Measurements from ENCODE around the gene GPR161. TPM values are rescaled to one million over a fixed set of nuclear protein-coding genes. Genes with fewer than 3 reads are reported as not detected.

The GPR161 gene
- total and polyA plus RNA-seq, 5 donors from 2014 or later = not detected

DNA sequence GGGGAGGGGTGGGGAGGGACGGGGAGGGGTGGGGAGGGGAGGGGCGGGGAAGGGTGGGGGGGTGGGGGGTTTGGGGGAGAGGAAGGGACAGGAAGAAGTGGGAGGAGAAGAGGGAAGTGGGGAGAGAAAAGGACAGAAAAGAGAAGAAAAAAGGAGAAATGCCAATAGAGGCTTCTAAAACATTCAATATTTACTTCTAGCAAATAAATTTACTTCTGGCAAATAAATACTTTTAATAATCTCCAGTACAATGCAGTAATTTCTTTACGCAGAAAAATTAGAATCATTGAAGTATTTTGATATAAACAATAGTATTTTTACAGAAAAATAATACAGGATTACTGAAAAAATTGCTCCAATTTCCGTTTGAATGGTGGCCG, 9.4 kb upstream of the GPR161 start:
- H3K9me3 ChIP-seq (ENCODE audit: control insufficient read depth in 2 of 2, low read length in 2 of 2) = no peaks in the 10 kb centered on the region
- peaks cover 0 to 13% (median 5%) of the 10 kb centered on the region in 4 donors for H3K4me1 Mint-ChIP-seq
- no peak overlapping the region for H3K27ac ChIP-seq (ENCODE audit: insufficient read depth, low read length, poor library complexity, severe bottlenecking)
- H3K9me3 Mint-ChIP-seq = peaks cover 0 to 2% (median 0%) of the 10 kb centered on the region in 7 donors
- no peak for ATAC-seq (ENCODE audit: low read depth in 2 of 2)
- H3K36me3 Mint-ChIP-seq = no peaks in the 10 kb centered on the region
- H3K27me3 Mint-ChIP-seq = peaks cover 18% of the 10 kb centered on the region
- no peaks in the 10 kb centered on the region for H3K36me3 ChIP-seq (ENCODE audit: control insufficient read depth, insufficient read depth, low read length)
- H3K4me3 ChIP-seq (ENCODE audit: low read depth, low read length) = no peak overlapping the region
- no peak overlapping the region for H3K27ac Mint-ChIP-seq
- DNase-seq = no peak
- no peaks in the 10 kb centered on the region for H3K4me1 ChIP-seq (ENCODE audit: control insufficient read depth, insufficient read depth, low read length, poor library complexity, severe bottlenecking)
- no peak overlapping the region for H3K4me3 Mint-ChIP-seq
- no peaks in the 10 kb centered on the region for H3K27me3 ChIP-seq (ENCODE audit: control insufficient read depth, insufficient read depth, low read length)

DNA sequence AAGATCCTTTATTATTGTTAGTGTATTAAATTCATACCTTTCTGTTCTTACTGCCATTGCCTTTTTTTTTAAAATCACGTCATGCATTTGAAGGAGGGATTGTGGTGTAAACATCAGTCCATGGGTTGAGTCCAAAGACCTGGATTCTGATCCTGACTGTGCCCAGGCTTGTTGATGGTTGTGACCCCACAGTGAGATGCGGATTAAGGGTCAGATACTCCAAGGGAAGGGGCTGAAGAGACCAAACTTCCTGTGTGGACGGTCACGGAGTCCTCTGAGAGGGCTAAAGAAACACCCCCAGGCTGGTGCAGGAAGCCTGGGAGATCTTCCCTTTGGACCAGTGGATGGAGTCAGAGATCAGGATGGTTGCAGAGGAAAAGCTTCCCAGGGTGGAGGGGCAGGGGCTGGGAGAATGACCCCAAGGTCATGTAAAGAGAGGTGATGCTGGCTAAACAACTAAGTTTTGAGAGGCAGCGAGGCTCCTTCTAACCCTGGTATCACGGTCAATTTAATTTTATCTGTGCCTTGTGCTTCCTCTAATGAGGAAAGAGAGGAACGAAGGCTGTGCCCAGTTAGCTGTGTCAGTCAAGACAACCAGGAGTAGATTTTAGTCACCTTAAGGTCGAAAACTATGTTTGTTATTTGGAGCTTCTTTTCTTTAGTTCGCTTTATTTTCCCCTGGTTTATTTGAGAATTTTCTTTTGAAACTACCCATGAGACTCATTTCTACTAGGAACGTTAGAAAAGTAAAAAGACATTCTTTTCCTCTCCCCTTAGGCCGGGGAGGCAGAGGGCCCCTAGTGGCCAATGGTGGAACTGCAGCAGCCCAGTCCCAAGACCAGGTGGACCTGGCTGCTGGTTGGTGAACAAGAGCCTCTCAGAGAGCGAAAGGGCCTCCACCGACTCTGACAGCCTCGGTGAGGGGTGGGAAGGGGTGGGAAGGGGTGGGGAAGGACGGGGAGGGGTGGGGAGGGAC, 8.7 kb upstream of the GPR161 start:
- peaks cover 0 to 2% (median 0%) of the 10 kb centered on the region in 7 donors for H3K9me3 Mint-ChIP-seq
- H3K27ac ChIP-seq (ENCODE audit: insufficient read depth, low read length, poor library complexity, severe bottlenecking) = no peak overlapping the region
- peak overlapping the region in 1 of 4 donors; percentile 16 for H3K4me3 Mint-ChIP-seq
- H3K27me3 Mint-ChIP-seq = peaks cover 19% of the 10 kb centered on the region
- H3K4me3 ChIP-seq (ENCODE audit: low read depth, low read length) = no peak overlapping the region
- peak; percentile 86 to 93 for ATAC-seq (ENCODE audit: low read depth in 2 of 2)
- H3K27ac Mint-ChIP-seq = peak overlapping the region in 2 of 3 donors; percentile 44 to 48
- no peaks in the 10 kb centered on the region for H3K4me1 ChIP-seq (ENCODE audit: control insufficient read depth, insufficient read depth, low read length, poor library complexity, severe bottlenecking)
- H3K4me1 Mint-ChIP-seq = peaks cover 0 to 13% (median 5%) of the 10 kb centered on the region in 4 donors
- no peaks in the 10 kb centered on the region for H3K36me3 ChIP-seq (ENCODE audit: control insufficient read depth, insufficient read depth, low read length)
- H3K36me3 Mint-ChIP-seq = no peaks in the 10 kb centered on the region
- H3K27me3 ChIP-seq (ENCODE audit: control insufficient read depth, insufficient read depth, low read length) = no peaks in the 10 kb centered on the region
- no peaks in the 10 kb centered on the region for H3K9me3 ChIP-seq (ENCODE audit: control insufficient read depth in 2 of 2, low read length in 2 of 2)
- DNase-seq = peak; percentile 57 to 84 (median 68)

GRCh38 chr1:168141871-168142385, 5.2 kb upstream of the GPR161 start:
- Mint-ChIP-seq H3K27me3 (peaks cover 50% of the 10 kb centered on the region), H3K27ac (no peak overlapping the region), H3K4me3 (peak overlapping the region in 1 of 4 donors; percentile 16), H3K9me3 (peaks cover 0 to 4% (median 0%) of the 10 kb centered on the region in 7 donors), H3K4me1 (peaks cover 0 to 19% (median 12%) of the 10 kb centered on the region in 4 donors), H3K36me3 (no peaks in the 10 kb centered on the region)
- peaks cover 2% of the 10 kb centered on the region for H3K27me3 ChIP-seq (ENCODE audit: control insufficient read depth, insufficient read depth, low read length)
- ATAC-seq (ENCODE audit: low read depth in 2 of 2) (no peak), DNase-seq (no peak)
- no peak overlapping the region for H3K27ac ChIP-seq (ENCODE audit: insufficient read depth, low read length, poor library complexity, severe bottlenecking)
- H3K36me3 ChIP-seq (ENCODE audit: control insufficient read depth, insufficient read depth, low read length) = no peaks in the 10 kb centered on the region
- peaks cover 5% of the 10 kb centered on the region for H3K4me1 ChIP-seq (ENCODE audit: control insufficient read depth, insufficient read depth, low read length, poor library complexity, severe bottlenecking)
- no peak overlapping the region for H3K4me3 ChIP-seq (ENCODE audit: low read depth, low read length)
- H3K9me3 ChIP-seq (ENCODE audit: control insufficient read depth in 2 of 2, low read length in 2 of 2) = no peaks in the 10 kb centered on the region

GRCh38 chr1:168139070-168139469, 2.3 kb upstream of the GPR161 start:
- Histone ChIP-seq H3K27me3 (ENCODE audit: control insufficient read depth, insufficient read depth, low read length) (peaks cover 15% of the 10 kb centered on the region), H3K9me3 (ENCODE audit: control insufficient read depth in 2 of 2, low read length in 2 of 2) (no peaks in the 10 kb centered on the region), H3K4me3 (ENCODE audit: low read depth, low read length) (no peak overlapping the region), H3K36me3 (ENCODE audit: control insufficient read depth, insufficient read depth, low read length) (no peaks in the 10 kb centered on the region), H3K27ac (ENCODE audit: insufficient read depth, low read length, poor library complexity, severe bottlenecking) (no peak overlapping the region), H3K4me1 (ENCODE audit: control insufficient read depth, insufficient read depth, low read length, poor library complexity, severe bottlenecking) (peaks cover 17% of the 10 kb centered on the region)
- ATAC-seq (ENCODE audit: low read depth in 2 of 2) (no peak), DNase-seq (no peak)
- H3K27ac Mint-ChIP-seq = no peak overlapping the region
- peaks cover 0 to 6% (median 0%) of the 10 kb centered on the region in 7 donors for H3K9me3 Mint-ChIP-seq
- H3K36me3 Mint-ChIP-seq = no peaks in the 10 kb centered on the region
- peaks cover 0 to 23% (median 13%) of the 10 kb centered on the region in 4 donors for H3K4me1 Mint-ChIP-seq
- no peak overlapping the region for H3K4me3 Mint-ChIP-seq
- peaks cover 67% of the 10 kb centered on the region for H3K27me3 Mint-ChIP-seq

- H3K27me3 Mint-ChIP-seq = peaks cover 71% of the 10 kb centered on the region
- no peaks in the 10 kb centered on the region for H3K36me3 ChIP-seq (ENCODE audit: control insufficient read depth, insufficient read depth, low read length)
- H3K9me3 Mint-ChIP-seq = peaks cover 0 to 6% (median 0%) of the 10 kb centered on the region in 7 donors
Measured at GRCh38 chr1:168138134-168138533, 1.4 kb upstream of the GPR161 start.

GRCh38 chr1:168137515-168137821, 738 bp upstream of the GPR161 start:
- H3K27me3 Mint-ChIP-seq = peaks cover 77% of the 10 kb centered on the region
- no peak for DNase-seq
- peaks cover 22% of the 10 kb centered on the region for H3K27me3 ChIP-seq (ENCODE audit: control insufficient read depth, insufficient read depth, low read length)
- H3K4me1 ChIP-seq (ENCODE audit: control insufficient read depth, insufficient read depth, low read length, poor library complexity, severe bottlenecking) = peaks cover 17% of the 10 kb centered on the region
- peak overlapping the region; percentile 50 to 88 (median 88) for H3K4me3 Mint-ChIP-seq
- peaks cover 0 to 23% (median 13%) of the 10 kb centered on the region in 4 donors for H3K4me1 Mint-ChIP-seq
- H3K9me3 Mint-ChIP-seq = peaks cover 0 to 6% (median 0%) of the 10 kb centered on the region in 7 donors
- H3K27ac ChIP-seq (ENCODE audit: insufficient read depth, low read length, poor library complexity, severe bottlenecking) = no peak overlapping the region
- peak overlapping the region; percentile 19 for H3K4me3 ChIP-seq (ENCODE audit: low read depth, low read length)
- H3K27ac Mint-ChIP-seq = peak overlapping the region in 1 of 3 donors; percentile 32
- no peaks in the 10 kb centered on the region for H3K9me3 ChIP-seq (ENCODE audit: control insufficient read depth in 2 of 2, low read length in 2 of 2)
- ATAC-seq (ENCODE audit: low read depth in 2 of 2) = no peak
- no peaks in the 10 kb centered on the region for H3K36me3 ChIP-seq (ENCODE audit: control insufficient read depth, insufficient read depth, low read length)
- H3K36me3 Mint-ChIP-seq = no peaks in the 10 kb centered on the region

More at GRCh38 chr1:168138134-168138533, 1.4 kb upstream of the GPR161 start:
- ATAC-seq (ENCODE audit: low read depth in 2 of 2) = no peak
- Histone ChIP-seq H3K9me3 (ENCODE audit: control insufficient read depth in 2 of 2, low read length in 2 of 2) (no peaks in the 10 kb centered on the region), H3K27ac (ENCODE audit: insufficient read depth, low read length, poor library complexity, severe bottlenecking) (no peak overlapping the region), H3K4me3 (ENCODE audit: low read depth, low read length) (no peak overlapping the region), H3K4me1 (ENCODE audit: control insufficient read depth, insufficient read depth, low read length, poor library complexity, severe bottlenecking) (peaks cover 17% of the 10 kb centered on the region), H3K27me3 (ENCODE audit: control insufficient read depth, insufficient read depth, low read length) (peaks cover 20% of the 10 kb centered on the region)
- Mint-ChIP-seq H3K36me3 (no peaks in the 10 kb centered on the region), H3K4me3 (peak overlapping the region; percentile 4 to 88 (median 69)), H3K4me1 (peaks cover 0 to 23% (median 13%) of the 10 kb centered on the region in 4 donors), H3K27ac (no peak overlapping the region)
- no peak for DNase-seq

DNA sequence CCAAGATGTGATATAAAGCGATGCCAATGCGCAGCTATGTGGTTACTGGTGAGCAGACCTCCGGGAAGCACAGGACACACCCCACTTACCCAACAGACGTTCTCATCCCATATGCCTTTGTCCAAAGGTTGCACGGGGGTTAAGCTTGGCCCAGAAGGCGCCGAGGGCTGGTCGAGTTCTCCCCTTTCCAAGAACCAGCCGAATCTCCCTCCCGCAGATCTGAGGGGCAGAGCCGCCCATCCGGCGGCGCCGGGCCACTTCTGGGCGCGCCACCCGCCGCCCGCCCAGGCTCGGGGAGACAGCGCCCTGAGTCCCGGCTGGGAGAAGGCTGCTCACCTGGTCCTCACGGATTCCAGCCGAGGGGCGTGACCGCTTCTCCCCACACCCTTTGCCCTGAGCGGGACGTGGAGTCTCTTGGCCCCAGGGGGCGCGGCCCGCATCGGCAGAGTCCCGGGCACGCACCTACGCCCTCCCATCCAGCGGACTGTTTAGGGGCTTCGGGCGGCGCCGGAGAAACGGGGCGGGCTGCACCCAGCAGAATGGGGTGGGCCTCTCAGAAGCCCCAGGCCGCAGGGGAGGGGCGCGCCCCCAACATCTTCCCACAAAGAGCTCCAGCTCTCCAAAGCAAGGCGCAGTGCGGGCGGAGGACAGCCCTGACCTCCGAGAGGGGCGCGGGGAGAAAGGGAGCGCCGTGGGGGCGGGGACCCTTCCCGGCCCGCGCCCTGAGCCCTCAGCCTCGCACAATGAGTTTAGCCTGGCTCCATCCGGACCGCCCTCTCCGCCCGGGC, 615 bp downstream of the GPR161 start:
- H3K27ac ChIP-seq (ENCODE audit: insufficient read depth, low read length, poor library complexity, severe bottlenecking) = no peak overlapping the region
- no peaks in the 10 kb centered on the region for H3K36me3 ChIP-seq (ENCODE audit: control insufficient read depth, insufficient read depth, low read length)
- Mint-ChIP-seq H3K27me3 (peaks cover 76% of the 10 kb centered on the region), H3K9me3 (peaks cover 0 to 4% (median 0%) of the 10 kb centered on the region in 7 donors), H3K4me1 (peaks cover 0 to 23% (median 13%) of the 10 kb centered on the region in 4 donors), H3K36me3 (no peaks in the 10 kb centered on the region), H3K4me3 (peak overlapping the region; percentile 59 to 89 (median 86)), H3K27ac (peak overlapping the region in 1 of 3 donors; percentile 32)
- H3K27me3 ChIP-seq (ENCODE audit: control insufficient read depth, insufficient read depth, low read length) = peaks cover 23% of the 10 kb centered on the region
- no peaks in the 10 kb centered on the region for H3K9me3 ChIP-seq (ENCODE audit: control insufficient read depth in 2 of 2, low read length in 2 of 2)
- DNase-seq (peak in 2 of 3 donors; percentile 9 to 20), ATAC-seq (ENCODE audit: low read depth in 2 of 2) (peak; percentile 23 to 38)
- peaks cover 17% of the 10 kb centered on the region for H3K4me1 ChIP-seq (ENCODE audit: control insufficient read depth, insufficient read depth, low read length, poor library complexity, severe bottlenecking)
- peak overlapping the region; percentile 64 for H3K4me3 ChIP-seq (ENCODE audit: low read depth, low read length)

Measured in CD4-positive, CD25-positive, alpha-beta regulatory T cell (primary cell).